ENCODE results near the gene AFTPH. TPM values are rescaled to one million over a fixed set of nuclear protein-coding genes. Genes with fewer than 3 reads are reported as not detected.

AFTPH gene
- total RNA-seq, 4 donors from 2014 or later: 30.3 to 52.8 (median 43.8) TPM

DNA sequence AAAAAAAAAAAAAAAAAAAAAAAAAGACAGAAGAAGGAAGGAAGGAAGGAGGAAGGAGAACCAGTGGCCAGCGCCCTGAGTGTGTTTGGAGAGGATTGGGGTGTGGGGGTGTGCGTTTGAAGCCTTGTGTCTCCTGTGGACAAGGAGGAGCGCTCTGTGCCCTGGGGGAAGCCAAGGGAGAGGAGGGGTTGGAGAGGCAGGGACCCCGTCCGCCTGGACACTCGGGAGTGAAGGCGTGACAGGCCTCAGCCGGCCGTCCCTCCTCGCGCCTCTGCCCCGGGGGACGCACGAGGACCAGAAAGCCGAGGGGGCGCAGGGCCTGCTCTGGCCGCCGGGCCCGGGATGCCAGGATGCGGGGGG is 84.7 kb downstream of the AFTPH start:
- H3K27ac ChIP-seq: peak overlapping the region; percentile 81 to 96 (median 88)
- H3K4me3 ChIP-seq: peak overlapping the region; percentile 43 to 80 (median 58)
- H3K4me1 ChIP-seq: peaks cover 21 to 58% (median 44%) of the 10 kb centered on the region in 3 donors
- WGBS, 2 donors: 26 to 30% methylated on average over 3 to 4 of the region's 20 CpGs
- TF ChIP-seq, protein P1, sequence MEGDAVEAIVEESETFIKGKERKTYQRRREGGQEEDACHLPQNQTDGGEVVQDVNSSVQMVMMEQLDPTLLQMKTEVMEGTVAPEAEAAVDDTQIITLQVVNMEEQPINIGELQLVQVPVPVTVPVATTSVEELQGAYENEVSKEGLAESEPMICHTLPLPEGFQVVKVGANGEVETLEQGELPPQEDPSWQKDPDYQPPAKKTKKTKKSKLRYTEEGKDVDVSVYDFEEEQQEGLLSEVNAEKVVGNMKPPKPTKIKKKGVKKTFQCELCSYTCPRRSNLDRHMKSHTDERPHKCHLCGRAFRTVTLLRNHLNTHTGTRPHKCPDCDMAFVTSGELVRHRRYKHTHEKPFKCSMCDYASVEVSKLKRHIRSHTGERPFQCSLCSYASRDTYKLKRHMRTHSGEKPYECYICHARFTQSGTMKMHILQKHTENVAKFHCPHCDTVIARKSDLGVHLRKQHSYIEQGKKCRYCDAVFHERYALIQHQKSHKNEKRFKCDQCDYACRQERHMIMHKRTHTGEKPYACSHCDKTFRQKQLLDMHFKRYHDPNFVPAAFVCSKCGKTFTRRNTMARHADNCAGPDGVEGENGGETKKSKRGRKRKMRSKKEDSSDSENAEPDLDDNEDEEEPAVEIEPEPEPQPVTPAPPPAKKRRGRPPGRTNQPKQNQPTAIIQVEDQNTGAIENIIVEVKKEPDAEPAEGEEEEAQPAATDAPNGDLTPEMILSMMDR (IDR thresholded peaks at IDR 0.05): no peak
- no peaks in the 10 kb centered on the region for H3K9me3 ChIP-seq
- no peak for DNase-seq
- intact Hi-C loops (cut with DNase I): no loop called here
- no peaks in the 10 kb centered on the region for H3K36me3 ChIP-seq
- H3K27me3 ChIP-seq: no peaks in the 10 kb centered on the region

DNA sequence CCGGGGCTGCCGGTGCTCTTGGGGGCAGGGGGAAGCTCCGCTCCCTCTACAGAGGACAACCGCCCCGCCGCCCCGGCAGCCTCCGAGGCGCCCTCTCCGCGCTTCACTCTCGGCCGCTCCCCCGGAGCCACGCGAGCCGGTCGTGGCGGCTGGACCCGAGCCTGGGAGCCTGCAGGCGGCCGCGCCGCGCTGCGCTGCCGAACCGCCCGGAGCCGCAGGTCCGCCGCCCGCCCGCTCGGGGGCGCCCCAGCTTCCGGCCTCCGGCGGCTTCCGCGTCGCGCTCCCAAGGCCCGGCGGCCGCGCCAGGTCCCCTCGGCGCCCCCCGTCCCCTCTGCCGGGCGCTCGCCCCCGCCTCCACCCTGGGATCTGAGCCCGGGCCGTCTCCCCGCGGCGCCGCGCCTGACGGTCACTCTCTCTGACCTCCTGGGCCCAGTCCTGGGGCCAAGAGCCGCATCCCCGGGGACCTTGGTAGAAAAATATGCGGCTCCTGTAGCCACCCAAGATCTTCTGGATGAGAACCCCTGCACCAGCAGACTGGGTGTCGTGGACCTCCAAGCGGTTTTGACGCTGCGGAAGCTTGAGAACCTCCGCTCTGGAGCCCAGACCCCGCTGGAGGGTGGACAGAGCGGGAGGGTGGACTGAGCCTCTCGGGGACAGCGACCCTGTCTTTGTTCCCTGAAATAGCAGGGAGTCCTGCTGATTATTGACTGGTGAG is 85.3 kb downstream of the AFTPH start:
- DNase-seq: no peak
- Histone ChIP-seq H3K4me3 (peak overlapping the region; percentile 43 to 80 (median 58)), H3K4me1 (peaks cover 21 to 56% (median 44%) of the 10 kb centered on the region in 3 donors), H3K27ac (peak overlapping the region; percentile 81 to 96 (median 88)), H3K9me3 (no peaks in the 10 kb centered on the region), H3K36me3 (no peaks in the 10 kb centered on the region), H3K27me3 (no peaks in the 10 kb centered on the region)
- intact Hi-C loops (cut with DNase I): no loop called here
- WGBS, 2 donors: 24% methylated on average over 12 of the region's 74 CpGs; no CpG with 5 or more reads in 1 of the 2 donors
- TF ChIP-seq POLR2A (IDR thresholded peaks at IDR 0.05): no peak
- TF ChIP-seq, protein P1 (IDR thresholded peaks at IDR 0.05): peak in 4 of 6 experiments; percentile 41 to 77 (median 62)

DNA sequence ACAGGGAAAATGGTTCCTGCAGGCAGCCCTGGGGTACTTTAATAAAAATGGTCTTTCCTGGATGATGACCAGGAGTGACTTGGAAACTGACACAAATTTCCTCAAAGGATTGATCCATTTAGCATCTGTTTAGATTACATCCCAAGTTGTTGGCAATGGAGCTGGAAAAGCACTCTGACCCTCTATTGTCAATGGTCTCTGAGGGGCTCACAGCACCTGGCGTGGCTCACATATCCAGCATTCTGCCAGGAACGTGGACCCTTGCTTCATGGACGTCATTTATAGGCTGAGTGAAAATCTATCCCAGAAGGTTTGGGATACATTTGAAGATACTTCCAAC is 85.8 kb downstream of the AFTPH start:
- Histone ChIP-seq H3K9me3 (no peaks in the 10 kb centered on the region), H3K4me1 (peaks cover 21 to 51% (median 39%) of the 10 kb centered on the region in 3 donors), H3K27me3 (no peaks in the 10 kb centered on the region), H3K36me3 (no peaks in the 10 kb centered on the region), H3K4me3 (peak overlapping the region; percentile 43 to 80 (median 58)), H3K27ac (peak overlapping the region in 2 of 4 donors; percentile 81 to 96)
- intact Hi-C loops (cut with DNase I): no loop called here
- no peak for DNase-seq
- WGBS, 2 donors: 76 to 84% methylated on average over 3 of the region's 3 CpGs
- TF ChIP-seq, protein P1 (IDR thresholded peaks at IDR 0.05): no peak
- TF ChIP-seq POLR2A (IDR thresholded peaks at IDR 0.05): no peak

DNA sequence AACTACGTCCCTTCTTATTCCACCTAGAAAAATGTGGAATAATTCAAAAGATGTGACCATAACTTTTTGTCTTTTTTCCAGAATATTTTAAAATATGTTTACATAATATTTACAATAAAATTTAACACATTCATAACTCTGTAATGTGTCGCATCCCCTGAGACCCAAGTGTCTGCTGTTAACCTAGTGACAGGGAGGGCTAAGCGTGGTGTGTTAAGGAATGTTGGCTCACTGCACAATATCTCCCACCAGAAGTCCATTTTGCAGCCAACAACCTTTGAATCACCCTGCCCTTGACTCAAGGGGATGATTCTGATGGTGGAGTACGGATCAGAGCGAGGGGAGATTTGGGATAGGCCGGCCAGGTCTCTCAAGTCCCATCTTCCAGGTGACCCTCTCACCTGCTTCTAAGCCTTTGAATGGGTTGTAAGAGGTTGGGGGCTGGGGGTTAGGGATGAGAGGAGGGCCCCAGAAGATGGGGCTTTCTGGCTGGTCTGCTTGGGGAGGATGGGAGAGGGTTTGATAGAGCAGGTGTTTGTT is 86.3 kb downstream of the AFTPH start:
- peaks cover 18 to 46% (median 35%) of the 10 kb centered on the region in 3 donors for H3K4me1 ChIP-seq
- H3K36me3 ChIP-seq: no peaks in the 10 kb centered on the region
- DNase-seq: no peak
- no peaks in the 10 kb centered on the region for H3K27me3 ChIP-seq
- H3K9me3 ChIP-seq: no peaks in the 10 kb centered on the region
- H3K27ac ChIP-seq: no peak overlapping the region
- no peak overlapping the region for H3K4me3 ChIP-seq
- intact Hi-C loops (cut with DNase I): no loop called here
- TF ChIP-seq, protein P1 (IDR thresholded peaks at IDR 0.05): no peak
- no peak for TF ChIP-seq POLR2A (IDR thresholded peaks at IDR 0.05)
- WGBS, 2 donors: 92 to 98% methylated on average over 6 of the region's 6 CpGs

DNA sequence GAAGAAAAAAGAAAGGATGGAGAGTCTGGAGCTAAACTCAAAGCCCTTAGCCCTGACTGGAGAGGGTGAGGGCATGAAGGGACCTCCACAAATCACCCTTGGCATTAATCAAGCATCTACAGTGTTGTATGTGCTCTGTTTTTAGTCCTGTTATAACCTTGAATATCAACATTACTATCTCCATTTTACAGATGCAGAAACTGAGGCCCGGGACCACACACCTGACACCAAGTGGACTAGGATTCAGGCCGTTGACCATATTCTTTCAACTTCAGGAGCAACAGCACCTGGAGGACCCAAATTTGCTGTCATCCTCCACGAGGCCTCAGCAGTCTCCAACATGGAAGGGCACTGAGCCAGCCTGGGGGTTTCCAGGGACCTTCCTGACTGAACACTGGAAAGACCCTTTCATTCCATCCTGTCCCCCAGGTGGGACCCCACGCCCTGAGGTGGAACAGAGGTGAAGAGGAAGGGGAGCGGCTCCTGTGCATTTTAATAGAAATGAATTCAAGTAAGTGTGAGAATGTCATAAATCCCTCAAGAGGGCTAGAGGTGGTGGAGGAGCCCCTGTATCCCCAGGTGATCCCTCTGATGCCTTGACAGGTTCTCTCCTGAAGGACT is 88.6 kb downstream of the AFTPH start:
- Histone ChIP-seq H3K4me1 (peaks cover 15 to 34% (median 23%) of the 10 kb centered on the region in 3 donors), H3K9me3 (no peaks in the 10 kb centered on the region), H3K4me3 (no peak overlapping the region), H3K36me3 (no peaks in the 10 kb centered on the region), H3K27ac (no peak overlapping the region), H3K27me3 (no peaks in the 10 kb centered on the region)
- 88% methylated on average over 4 of the region's 5 CpGs; no CpG with 5 or more reads in 1 of the 2 donors for WGBS, 2 donors
- TF ChIP-seq, protein P1 (IDR thresholded peaks at IDR 0.05): no peak
- TF ChIP-seq POLR2A (IDR thresholded peaks at IDR 0.05): no peak
- intact Hi-C loops (cut with DNase I): no loop called here
- no peak for DNase-seq

All from esophagus squamous epithelium (tissue), 5 donors.